ENCODE data around the gene WDR59. TPM values are rescaled to one million over a fixed set of nuclear protein-coding genes. Genes with fewer than 3 reads are reported as not detected.
"Not testable (repeated sequence)": the region's sequence is repeated elsewhere in the genome, so short reads cannot be mapped to it uniquely, and the experiment has no call there.

The WDR59 gene
- polyA plus RNA-seq, 3 donors = 6.7 to 44.4 (median 7.8) TPM

DNA sequence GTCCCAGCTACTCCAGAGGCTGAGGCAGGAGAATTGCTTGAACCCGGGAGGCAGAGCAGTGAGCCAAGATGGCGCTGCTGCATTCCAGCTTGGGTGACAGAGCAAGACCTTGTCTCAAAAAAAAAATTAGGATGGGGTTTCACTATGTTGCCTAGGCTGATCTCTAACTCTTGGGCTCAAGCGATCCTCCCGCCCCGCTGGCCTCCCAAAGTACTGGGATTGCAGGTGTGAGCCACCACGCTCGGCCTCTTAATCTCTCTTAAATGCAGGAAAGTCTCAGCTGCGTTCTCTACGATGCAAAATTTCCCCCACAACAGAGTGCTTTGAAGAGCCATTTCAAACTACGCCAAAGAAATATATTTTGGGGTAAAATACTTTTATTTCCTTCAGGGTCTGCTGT lies 5.9 kb upstream of the WDR59 start:
- TF ChIP-seq, protein P1, sequence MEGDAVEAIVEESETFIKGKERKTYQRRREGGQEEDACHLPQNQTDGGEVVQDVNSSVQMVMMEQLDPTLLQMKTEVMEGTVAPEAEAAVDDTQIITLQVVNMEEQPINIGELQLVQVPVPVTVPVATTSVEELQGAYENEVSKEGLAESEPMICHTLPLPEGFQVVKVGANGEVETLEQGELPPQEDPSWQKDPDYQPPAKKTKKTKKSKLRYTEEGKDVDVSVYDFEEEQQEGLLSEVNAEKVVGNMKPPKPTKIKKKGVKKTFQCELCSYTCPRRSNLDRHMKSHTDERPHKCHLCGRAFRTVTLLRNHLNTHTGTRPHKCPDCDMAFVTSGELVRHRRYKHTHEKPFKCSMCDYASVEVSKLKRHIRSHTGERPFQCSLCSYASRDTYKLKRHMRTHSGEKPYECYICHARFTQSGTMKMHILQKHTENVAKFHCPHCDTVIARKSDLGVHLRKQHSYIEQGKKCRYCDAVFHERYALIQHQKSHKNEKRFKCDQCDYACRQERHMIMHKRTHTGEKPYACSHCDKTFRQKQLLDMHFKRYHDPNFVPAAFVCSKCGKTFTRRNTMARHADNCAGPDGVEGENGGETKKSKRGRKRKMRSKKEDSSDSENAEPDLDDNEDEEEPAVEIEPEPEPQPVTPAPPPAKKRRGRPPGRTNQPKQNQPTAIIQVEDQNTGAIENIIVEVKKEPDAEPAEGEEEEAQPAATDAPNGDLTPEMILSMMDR (IDR thresholded peaks at IDR 0.05) = no peak
- Histone ChIP-seq H3K27me3 (ENCODE audit: control insufficient read depth in 2 of 2, insufficient read depth in 2 of 2, low read length in 2 of 2) (no peaks in the 10 kb centered on the region), H3K9ac (ENCODE audit: insufficient read depth, low read length, poor library complexity, severe bottlenecking) (no peak overlapping the region), H3K36me3 (replicated peaks in 1 of 2; ENCODE audit: control insufficient read depth in 1 of 2, insufficient read depth in 2 of 2, low read length in 2 of 2) (no peaks in the 10 kb centered on the region), H4K20me1 (ENCODE audit: insufficient read depth, low read length) (no peaks in the 10 kb centered on the region), H3K27ac (ENCODE audit: low read depth in 1 of 2, low read length in 2 of 2) (no peak overlapping the region), H3K4me3 (replicated peaks in 1 of 3; ENCODE audit: low read depth in 2 of 3, low read length in 3 of 3) (no peak overlapping the region), H3K4me2 (replicated peaks; ENCODE audit: extremely low read depth, low read length, poor library complexity, severe bottlenecking) (no peak overlapping the region), H3K79me2 (ENCODE audit: insufficient read depth, low read length) (no peaks in the 10 kb centered on the region), H3K4me1 (ENCODE audit: control insufficient read depth in 1 of 2, insufficient read depth in 2 of 2, low read length in 2 of 2) (no peaks in the 10 kb centered on the region), H2AFZ (ENCODE audit: insufficient read depth, low read depth, low read length, poor library complexity, severe bottlenecking) (no peak overlapping the region), H3K9me3 (replicated peaks in 1 of 2; ENCODE audit: control insufficient read depth in 1 of 2, insufficient read depth in 1 of 2, low read length in 2 of 2) (no peaks in the 10 kb centered on the region)
- Mint-ChIP-seq H3K36me3 (no peaks in the 10 kb centered on the region), H3K27ac (no peak overlapping the region), H3K27me3 (ENCODE audit: low read depth in 3 of 3) (peaks cover 0 to 13% (median 7%) of the 10 kb centered on the region in 3 donors), H3K4me1 (no peaks in the 10 kb centered on the region), H3K9me3 (no peaks in the 10 kb centered on the region), H3K4me3 (no peak overlapping the region)
- no peak for DNase-seq
- 97% methylated on average over 7 of the region's 10 CpGs for WGBS (ENCODE audit: insufficient coverage)
- intact Hi-C loops (cut with micrococcal nuclease) = no loop called here

DNA sequence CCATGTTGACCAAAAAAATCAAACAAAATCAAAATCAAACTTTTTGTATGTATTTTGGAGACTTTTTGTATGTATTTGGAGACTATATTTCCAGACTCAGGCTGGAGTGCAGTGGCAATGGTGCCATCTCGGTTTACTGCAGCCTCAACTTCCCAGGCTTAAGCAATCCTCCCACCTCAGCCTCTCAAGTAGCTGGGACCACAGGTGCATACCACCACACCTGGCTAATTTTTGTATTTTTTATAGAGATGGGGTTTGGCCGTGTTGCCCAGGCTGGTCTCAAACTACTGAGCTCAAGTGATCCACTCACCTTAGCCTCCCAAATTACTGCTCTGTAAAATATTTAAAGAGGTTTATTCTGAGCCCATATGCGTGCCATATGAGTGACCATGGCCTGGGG lies 4.9 kb upstream of the WDR59 start:
- not testable (repeated sequence) for H3K9ac ChIP-seq (ENCODE audit: insufficient read depth, low read length, poor library complexity, severe bottlenecking); DNase-seq; H3K4me1 ChIP-seq (ENCODE audit: control insufficient read depth in 1 of 2, insufficient read depth in 2 of 2, low read length in 2 of 2); H3K4me3 Mint-ChIP-seq; H3K27ac ChIP-seq (ENCODE audit: low read depth in 1 of 2, low read length in 2 of 2); H2AFZ ChIP-seq (ENCODE audit: insufficient read depth, low read depth, low read length, poor library complexity, severe bottlenecking); H3K79me2 ChIP-seq (ENCODE audit: insufficient read depth, low read length); H3K27me3 ChIP-seq (ENCODE audit: control insufficient read depth in 2 of 2, insufficient read depth in 2 of 2, low read length in 2 of 2); H3K4me2 ChIP-seq (replicated peaks; ENCODE audit: extremely low read depth, low read length, poor library complexity, severe bottlenecking); H3K27ac Mint-ChIP-seq; H3K9me3 Mint-ChIP-seq; H3K4me3 ChIP-seq (replicated peaks in 1 of 3; ENCODE audit: low read depth in 2 of 3, low read length in 3 of 3); H3K9me3 ChIP-seq (replicated peaks in 1 of 2; ENCODE audit: control insufficient read depth in 1 of 2, insufficient read depth in 1 of 2, low read length in 2 of 2); H3K36me3 ChIP-seq (replicated peaks in 1 of 2; ENCODE audit: control insufficient read depth in 1 of 2, insufficient read depth in 2 of 2, low read length in 2 of 2); H4K20me1 ChIP-seq (ENCODE audit: insufficient read depth, low read length); H3K4me1 Mint-ChIP-seq; H3K36me3 Mint-ChIP-seq
- no CpG with 5 or more reads among the region's 3 CpGs for WGBS (ENCODE audit: insufficient coverage)
- intact Hi-C loops (cut with micrococcal nuclease) = loop anchor here in 1 of 2 donors (10.0 kb wide), 1 partner anchor 285 kb away; the partner anchor contains the start of gene MLKL
- H3K27me3 Mint-ChIP-seq (ENCODE audit: low read depth in 3 of 3) = peaks cover 1 to 13% (median 7%) of the 10 kb centered on the region in 3 donors
